CD8-positive, alpha-beta memory T cell (primary cell): Measurements from ENCODE around the gene LAMB2. TPM values are rescaled to one million over a fixed set of nuclear protein-coding genes. Genes with fewer than 3 reads are reported as not detected.

Experiments used
- CTCF ChIA-PET: fragments of 350-600 bp; sonication (Branson Sonifier 250); formaldehyde crosslinking; loops from one replicate; lab custom pipeline; 2021; ENCODE audit warnings: antibody characterized with exemption; lab: Charles Lee
- POLR2A ChIA-PET: fragments of 350-600 bp; sonication (Branson Sonifier 250); formaldehyde crosslinking; loops from one replicate; lab custom pipeline; 2021; ENCODE audit warnings: antibody characterized with exemption; lab: Charles Lee
- DNase-seq, 5 donors: peaks; one replicate each; pipeline versions ENCODE4 v3.0.0 to v3.0.0-alpha.2; 2020 to 2022; ENCODE audit warnings: mixed read lengths in 1 of 5
- H3K27ac ChIP-seq: one replicate; pipeline ENCODE4 v1.7.0; 2013; ENCODE audit warnings: low read depth, mild to moderate bottlenecking, low read length, moderate library complexity
- H3K27me3 ChIP-seq: 2 replicates; pipeline ENCODE4 v1.7.0; 2013; ENCODE audit warnings: low read length, mild to moderate bottlenecking; ENCODE audit not compliant: insufficient read depth, poor library complexity, severe bottlenecking
- H3K36me3 ChIP-seq: 2 replicates; pipeline ENCODE4 v1.7.0; 2013; ENCODE audit warnings: mild to moderate bottlenecking, low read length, moderate library complexity; ENCODE audit not compliant: insufficient read depth
- H3K4me1 ChIP-seq: 2 replicates; pipeline ENCODE4 v1.7.0; 2013; ENCODE audit warnings: mild to moderate bottlenecking, low read length, moderate library complexity; ENCODE audit not compliant: insufficient read depth
- H3K4me3 ChIP-seq: 2 replicates; pipeline ENCODE4 v1.7.0; 2013; ENCODE audit warnings: mild to moderate bottlenecking, low read length
- H3K9me3 ChIP-seq: 2 replicates; pipeline ENCODE4 v1.7.0; 2013; ENCODE audit warnings: mild to moderate bottlenecking, low read length
- H3K27ac Mint-ChIP-seq, 8 donors: one replicate each; pipeline ENCODE4 v1.8.0; 2020 to 2021; ENCODE audit warnings: mixed read lengths in 8 of 8, mild to moderate bottlenecking in 6 of 8, inconsistent platforms in 3 of 8, moderate library complexity in 3 of 8
- H3K27me3 Mint-ChIP-seq, 2 donors: one replicate each; pipeline ENCODE4 v1.8.0; 2020 to 2021; ENCODE audit warnings: mixed read lengths in 2 of 2, mild to moderate bottlenecking in 1 of 2, moderate library complexity in 1 of 2
- H3K36me3 Mint-ChIP-seq, 3 donors: one replicate each; pipeline ENCODE4 v1.8.0; 2020 to 2021; ENCODE audit warnings: mixed read lengths in 3 of 3, inconsistent platforms in 1 of 3, mild to moderate bottlenecking in 1 of 3
- H3K4me1 Mint-ChIP-seq, 3 donors: one replicate each; pipeline ENCODE4 v1.8.0; 2020 to 2021; ENCODE audit warnings: mixed read lengths in 3 of 3, inconsistent platforms in 1 of 3, mild to moderate bottlenecking in 1 of 3
- H3K4me3 Mint-ChIP-seq, 7 donors: one replicate each; pipeline ENCODE4 v1.8.0; 2020 to 2021; ENCODE audit warnings: mixed read lengths in 7 of 7, mild to moderate bottlenecking in 6 of 7, moderate library complexity in 4 of 7, inconsistent platforms in 2 of 7
- H3K9me3 Mint-ChIP-seq, 5 donors: one replicate each; pipeline ENCODE4 v1.8.0; 2020 to 2022; ENCODE audit warnings: mixed read lengths in 5 of 5, mild to moderate bottlenecking in 3 of 5, moderate library complexity in 2 of 5, inconsistent platforms in 1 of 5
- polyA plus RNA-seq: library from polyadenylated mRNA; unstranded; fragments of 300-500 nt; fragmentation: Illumina TruSeq; gene quantifications from one replicate; pipeline ENCODE4 v1.2.3, GENCODE V29; 2021
- total RNA-seq, 2 experiments: library from RNA; stranded (reverse); gene quantifications; one replicate each; pipeline ENCODE4 v1.2.3, GENCODE V29; 2021

Gene LAMB2
- total and polyA plus RNA-seq, 3 experiments from 2014 or later: 0.58 to 0.77 TPM; not detected in 1

DNA sequence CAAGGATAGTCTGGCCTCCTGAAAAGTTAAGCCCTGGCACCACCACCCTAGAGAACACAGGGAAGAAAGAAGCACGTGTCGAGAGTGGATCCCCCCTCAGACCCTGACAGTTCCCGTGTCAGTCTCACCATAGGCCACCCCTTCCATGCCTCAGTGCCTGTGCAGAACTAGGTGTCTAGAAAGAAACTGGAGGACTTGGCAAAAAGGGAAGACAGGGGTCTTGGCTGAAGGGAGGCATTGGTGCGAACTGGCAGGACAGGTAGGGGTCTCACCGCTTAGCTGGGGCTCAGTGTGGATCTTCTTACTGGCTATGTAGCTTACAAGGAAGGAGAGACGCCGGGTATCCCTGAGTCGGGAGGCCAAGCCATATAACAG lies 28.8 kb downstream of the LAMB2 start:
- Histone ChIP-seq H3K4me3 (peak overlapping the region; percentile 97), H3K27me3 (no peaks in the 10 kb centered on the region), H3K36me3 (peaks cover 34% of the 10 kb centered on the region), H3K9me3 (no peaks in the 10 kb centered on the region), H3K27ac (peak overlapping the region; percentile 84), H3K4me1 (peaks cover 22% of the 10 kb centered on the region)
- no peaks in the 10 kb centered on the region for H3K27me3 Mint-ChIP-seq
- H3K27ac Mint-ChIP-seq: peak overlapping the region; percentile 95 to 99 (median 98)
- H3K4me3 Mint-ChIP-seq: peak overlapping the region; percentile 97 to 99 (median 98)
- peak in 1 of 5 donors; percentile 11 for DNase-seq
- no peaks in the 10 kb centered on the region for H3K9me3 Mint-ChIP-seq
- peaks cover 24 to 32% (median 30%) of the 10 kb centered on the region in 3 donors for H3K4me1 Mint-ChIP-seq
- ChIA-PET POLR2A (interaction anchor here (1.0 to 4.7 kb wide), 4 partner anchors 9 to 97 kb away, joined by 4 to 41 read pairs (median 5); partner anchors contain the start of genes QRICH1, USP19 and WDR6), CTCF (interaction anchor here (1.4 to 2.3 kb wide), 2 partner anchors 9 to 82 kb away, joined by 5 to 14 read pairs; partner anchors contain the start of genes NDUFAF3 and QRICH1)
- peaks cover 6 to 62% (median 10%) of the 10 kb centered on the region in 3 donors for H3K36me3 Mint-ChIP-seq

DNA sequence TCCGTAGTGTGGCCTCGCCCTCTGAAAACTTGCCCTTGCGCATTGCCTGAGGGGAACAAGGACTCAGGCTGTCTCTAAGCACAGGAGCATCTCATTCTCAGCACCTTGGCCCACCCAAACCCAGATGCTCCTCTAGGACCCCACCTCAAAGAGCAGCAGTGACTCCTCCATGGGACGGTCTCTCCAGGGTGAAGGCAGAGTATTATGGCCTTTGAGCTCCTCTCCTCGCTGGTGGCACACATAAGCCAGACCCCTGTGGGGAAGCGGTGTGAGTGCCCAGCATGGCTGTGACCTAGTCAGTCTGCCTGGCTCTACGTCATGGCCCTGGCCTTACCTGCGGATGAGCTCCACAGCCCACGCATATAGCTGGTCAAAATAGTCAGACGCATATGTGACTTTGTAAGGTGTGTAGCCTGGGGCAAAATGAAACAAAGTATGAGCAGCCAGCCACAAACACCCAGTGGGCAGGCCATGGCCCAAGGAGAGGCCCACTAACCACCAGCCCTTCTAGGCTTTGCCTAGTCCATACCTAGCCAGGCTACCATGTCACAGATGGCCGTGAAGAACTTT lies 32.7 kb downstream of the LAMB2 start:
- H3K4me1 ChIP-seq: peaks cover 15% of the 10 kb centered on the region
- H3K4me1 Mint-ChIP-seq: peaks cover 21 to 25% (median 24%) of the 10 kb centered on the region in 3 donors
- no peaks in the 10 kb centered on the region for H3K27me3 Mint-ChIP-seq
- ChIA-PET POLR2A (interaction anchor here (1.3 kb wide), 1 partner anchor 21 kb away, joined by 3 read pairs; the partner anchor contains the start of gene USP19), CTCF (no interaction called here)
- no peaks in the 10 kb centered on the region for H3K9me3 ChIP-seq
- H3K4me3 Mint-ChIP-seq: peak overlapping the region in 1 of 7 donors; percentile 58
- H3K9me3 Mint-ChIP-seq: no peaks in the 10 kb centered on the region
- no peak overlapping the region for H3K27ac ChIP-seq
- no peak overlapping the region for H3K27ac Mint-ChIP-seq
- H3K36me3 ChIP-seq: peaks cover 47% of the 10 kb centered on the region
- H3K36me3 Mint-ChIP-seq: peaks cover 6 to 72% (median 10%) of the 10 kb centered on the region in 3 donors
- no peak for DNase-seq
- no peak overlapping the region for H3K4me3 ChIP-seq
- H3K27me3 ChIP-seq: no peaks in the 10 kb centered on the region

DNA sequence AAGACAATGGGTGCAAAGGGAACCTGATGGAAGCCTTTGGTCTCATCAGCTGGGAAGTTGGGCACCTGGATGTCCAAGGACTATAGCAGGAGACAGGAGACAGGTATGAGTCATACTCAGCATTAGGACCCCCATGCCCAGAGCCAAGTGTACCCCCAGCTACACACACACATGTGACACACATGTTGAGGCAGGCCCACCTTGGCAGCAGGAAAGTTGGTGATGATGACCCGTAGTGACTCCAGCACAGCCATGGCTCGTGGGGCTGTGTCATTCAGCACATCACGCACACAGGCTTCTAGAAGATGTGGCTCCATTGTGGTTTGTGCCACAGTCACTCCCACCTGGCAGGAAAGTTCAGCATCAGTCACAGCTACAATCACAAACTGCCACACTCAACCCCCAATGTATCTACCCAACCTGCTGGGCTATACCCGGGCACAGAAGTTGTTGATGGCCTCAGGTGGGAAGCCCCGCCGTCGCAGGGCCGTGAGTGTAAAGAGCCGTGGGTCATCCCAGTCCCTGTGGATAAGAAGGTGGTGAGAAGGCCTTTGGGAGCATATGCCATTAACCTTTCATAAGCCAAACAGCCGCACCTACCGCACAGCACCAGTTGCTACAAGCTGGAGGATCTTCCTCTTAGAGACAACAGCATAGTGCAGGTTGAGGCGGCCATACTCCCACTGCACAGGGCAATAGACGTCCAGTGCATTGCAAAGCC lies 33.8 kb downstream of the LAMB2 start:
- no peak overlapping the region for H3K27ac ChIP-seq
- no peaks in the 10 kb centered on the region for H3K9me3 ChIP-seq
- ChIA-PET CTCF (no interaction called here), POLR2A (interaction anchor here (1.3 kb wide), 1 partner anchor 22 kb away, joined by 3 read pairs; the partner anchor contains the start of gene USP19)
- H3K4me1 ChIP-seq: peaks cover 17% of the 10 kb centered on the region
- H3K27me3 Mint-ChIP-seq: no peaks in the 10 kb centered on the region
- H3K9me3 Mint-ChIP-seq: no peaks in the 10 kb centered on the region
- no peaks in the 10 kb centered on the region for H3K27me3 ChIP-seq
- H3K36me3 Mint-ChIP-seq: peaks cover 6 to 68% (median 10%) of the 10 kb centered on the region in 3 donors
- H3K4me3 ChIP-seq: no peak overlapping the region
- DNase-seq: no peak
- H3K4me3 Mint-ChIP-seq: no peak overlapping the region
- peak overlapping the region in 3 of 8 donors; percentile 7 to 54 (median 9) for H3K27ac Mint-ChIP-seq
- H3K4me1 Mint-ChIP-seq: peaks cover 15 to 20% (median 20%) of the 10 kb centered on the region in 3 donors
- H3K36me3 ChIP-seq: peaks cover 47% of the 10 kb centered on the region

DNA sequence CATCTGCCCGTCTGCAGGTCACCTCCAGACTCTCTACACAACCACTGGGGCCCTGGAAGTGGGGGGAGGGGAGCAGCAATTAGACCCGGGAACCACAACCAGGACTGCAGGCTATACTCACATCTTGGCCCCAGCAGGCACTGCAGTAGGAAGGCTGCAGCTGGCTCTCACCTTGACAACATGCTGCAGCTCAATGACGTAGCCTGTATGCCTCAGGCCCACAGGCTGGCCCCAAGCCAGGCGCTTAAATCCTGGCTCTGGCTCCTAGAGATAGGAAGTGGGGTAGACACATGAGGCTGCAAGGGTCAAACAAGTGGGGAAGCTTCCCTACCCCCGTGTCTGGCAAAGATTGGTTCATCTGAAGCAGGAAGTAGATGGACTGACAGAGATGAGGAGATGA lies 34.4 kb downstream of the LAMB2 start:
- H3K4me3 Mint-ChIP-seq: no peak overlapping the region
- peaks cover 10% of the 10 kb centered on the region for H3K4me1 ChIP-seq
- no peak for DNase-seq
- POLR2A ChIA-PET: no interaction called here
- H3K27me3 Mint-ChIP-seq: no peaks in the 10 kb centered on the region
- H3K27ac Mint-ChIP-seq: peak overlapping the region in 1 of 8 donors; percentile 36
- CTCF ChIA-PET: no interaction called here
- H3K27ac ChIP-seq: no peak overlapping the region
- H3K4me1 Mint-ChIP-seq: peaks cover 8 to 14% (median 13%) of the 10 kb centered on the region in 3 donors
- H3K9me3 Mint-ChIP-seq: no peaks in the 10 kb centered on the region
- H3K9me3 ChIP-seq: no peaks in the 10 kb centered on the region
- H3K36me3 Mint-ChIP-seq: peaks cover 6 to 67% (median 10%) of the 10 kb centered on the region in 3 donors
- H3K36me3 ChIP-seq: peaks cover 47% of the 10 kb centered on the region
- H3K4me3 ChIP-seq: no peak overlapping the region
- H3K27me3 ChIP-seq: no peaks in the 10 kb centered on the region

DNA sequence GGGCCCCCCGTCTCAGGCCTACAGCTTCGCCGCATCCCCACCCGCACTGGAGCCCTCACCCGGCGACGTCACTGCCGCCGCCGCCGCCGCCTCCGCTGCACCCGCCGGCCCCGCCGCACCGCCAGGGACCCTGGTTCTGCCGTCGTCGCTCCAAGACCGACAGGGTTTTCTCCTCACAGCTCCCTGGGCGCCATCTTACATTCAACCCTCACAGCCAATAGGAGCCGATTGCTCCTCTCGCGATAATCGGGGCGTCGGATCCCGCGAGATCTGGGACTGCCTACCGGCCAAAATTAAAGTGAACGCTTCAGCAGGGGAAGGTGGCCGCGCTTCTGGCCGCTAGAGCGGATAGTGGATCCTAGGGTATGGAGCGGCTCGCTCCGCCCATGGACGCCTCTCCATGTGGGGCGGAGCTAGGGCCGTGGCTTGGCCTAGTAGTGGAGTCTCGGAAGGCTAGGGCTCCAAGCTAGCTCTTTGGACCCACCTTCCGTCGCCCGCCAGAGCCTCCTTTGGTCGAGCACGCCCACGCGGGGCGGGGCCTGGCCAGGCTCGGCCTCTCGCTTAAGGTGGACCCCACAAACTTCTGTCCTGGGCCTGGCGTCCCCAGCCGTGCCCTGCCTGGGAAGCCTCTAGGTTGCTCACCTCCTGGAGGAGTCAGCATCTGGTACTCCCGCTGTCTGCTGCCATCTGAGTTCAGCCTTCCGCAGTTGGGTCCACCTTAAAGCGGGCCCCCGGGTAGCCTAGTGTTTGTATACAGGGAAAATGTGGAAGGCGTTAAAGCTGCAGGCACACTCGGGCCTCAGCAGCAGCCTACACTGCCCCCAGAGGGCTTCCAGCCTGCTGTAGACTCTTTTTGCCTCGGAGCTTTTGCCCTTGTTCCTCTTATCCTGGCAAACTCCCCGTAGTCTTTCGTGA lies 38.7 kb downstream of the LAMB2 start, which contains the start of gene QRICH1:
Gene QRICH1, minus strand, starts transcription at position 219 of the 915 bp plus-strand sequence. CDS start 17,054 bp downstream, outside the sequence.
- H3K27me3 Mint-ChIP-seq: no peaks in the 10 kb centered on the region
- no peaks in the 10 kb centered on the region for H3K27me3 ChIP-seq
- peaks cover 0 to 53% (median 0%) of the 10 kb centered on the region in 3 donors for H3K36me3 Mint-ChIP-seq
- DNase-seq: peak; percentile 92 to 98 (median 96)
- CTCF ChIA-PET: interaction anchor here (0.5 to 5.4 kb wide), 23 partner anchors 10 to 350 kb away, joined by 3 to 30 read pairs (median 5); partner anchors contain the start of genes IMPDH2, LAMB2, NDUFAF3 and QARS1
- H3K4me3 ChIP-seq: peak within 1 kb of the TSS; percentile 97
- H3K4me1 ChIP-seq: peaks cover 36% of the 10 kb centered on the region
- H3K4me3 Mint-ChIP-seq: peak within 1 kb of the TSS; percentile 90 to 98 (median 93)
- H3K27ac Mint-ChIP-seq: peak within 1 kb of the TSS; percentile 94 to 98 (median 96)
- H3K27ac ChIP-seq: peak within 1 kb of the TSS; percentile 81
- no peaks in the 10 kb centered on the region for H3K9me3 Mint-ChIP-seq
- POLR2A ChIA-PET: interaction anchor here (0.5 to 3.6 kb wide), 26 partner anchors 8 to 1813 kb away, joined by 3 to 45 read pairs (median 4); partner anchors contain the start of genes DAG1, GNAI2, IMPDH2 and IP6K2
- H3K4me1 Mint-ChIP-seq: peaks cover 29 to 42% (median 40%) of the 10 kb centered on the region in 3 donors
- H3K36me3 ChIP-seq: peaks cover 14% of the 10 kb centered on the region
- no peaks in the 10 kb centered on the region for H3K9me3 ChIP-seq

DNA sequence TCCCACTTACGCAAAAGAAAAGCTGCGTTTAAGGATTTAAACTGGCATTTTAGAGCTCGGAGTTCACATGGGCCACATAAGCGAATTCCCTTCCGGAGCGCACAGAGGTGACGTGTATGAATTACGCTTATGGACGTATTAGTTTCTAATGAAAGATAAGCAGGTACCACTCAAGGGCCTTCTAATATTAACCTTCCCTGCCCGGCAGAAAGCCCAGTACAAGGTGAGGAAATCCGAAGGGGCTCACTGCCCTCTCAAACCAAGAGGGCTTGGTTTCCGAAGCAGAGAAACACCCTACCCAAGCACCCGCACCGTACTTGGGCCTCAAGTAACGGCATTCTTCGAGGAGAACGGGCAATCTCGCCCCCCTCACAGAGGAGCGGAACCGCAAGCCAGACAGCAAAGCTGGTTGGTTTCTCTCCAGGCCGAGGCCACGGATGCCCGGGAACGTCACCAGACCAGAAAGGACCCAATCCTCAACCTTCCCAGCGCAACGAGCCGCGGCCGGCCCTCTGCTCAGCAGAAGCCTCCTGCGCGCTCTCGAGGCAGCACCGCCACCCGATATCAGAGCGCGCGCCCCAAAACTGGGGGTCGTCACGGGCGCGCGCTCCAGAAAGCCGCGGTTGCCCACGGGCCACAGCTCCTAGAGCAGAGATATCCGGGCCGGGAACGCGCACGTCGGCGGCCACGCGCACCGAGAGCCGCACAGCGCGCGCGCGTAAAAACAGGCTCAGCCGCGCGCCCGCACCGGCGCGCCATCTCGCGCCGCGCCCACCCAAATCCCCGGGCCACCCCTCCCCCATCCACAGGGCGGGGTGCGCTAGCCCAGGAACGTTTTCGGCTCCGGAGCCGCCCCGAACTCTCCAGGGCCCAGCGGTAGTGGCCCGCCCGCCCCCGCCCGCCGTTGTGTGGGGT lies 39.7 kb downstream of the LAMB2 start:
- H3K27me3 Mint-ChIP-seq: no peaks in the 10 kb centered on the region
- H3K4me1 Mint-ChIP-seq: peaks cover 31 to 46% (median 45%) of the 10 kb centered on the region in 3 donors
- H3K9me3 Mint-ChIP-seq: no peaks in the 10 kb centered on the region
- Histone ChIP-seq H3K36me3 (peaks cover 6% of the 10 kb centered on the region), H3K4me3 (peak overlapping the region; percentile 97), H3K27ac (peak overlapping the region; percentile 81), H3K27me3 (no peaks in the 10 kb centered on the region), H3K9me3 (no peaks in the 10 kb centered on the region), H3K4me1 (peaks cover 36% of the 10 kb centered on the region)
- H3K4me3 Mint-ChIP-seq: peak overlapping the region; percentile 90 to 98 (median 93)
- CTCF ChIA-PET: interaction anchor here (0.8 to 5.4 kb wide), 19 partner anchors 9 to 247 kb away, joined by 3 to 30 read pairs (median 5); partner anchors contain the start of genes IMPDH2, LAMB2, NDUFAF3 and QARS1
- POLR2A ChIA-PET: interaction anchor here (0.5 to 3.6 kb wide), 28 partner anchors 7 to 1812 kb away, joined by 3 to 45 read pairs (median 4); partner anchors contain the start of genes DAG1, GNAI2, IMPDH2 and IP6K2
- H3K36me3 Mint-ChIP-seq: peaks cover 0 to 48% (median 0%) of the 10 kb centered on the region in 3 donors
- peak overlapping the region; percentile 93 to 97 (median 95) for H3K27ac Mint-ChIP-seq
- peak; percentile 73 to 88 (median 83) for DNase-seq
